22Rv1 (cell line): ENCODE measurements around the gene STX2.

ENCODE experiments used
- ZFX ChIP-seq: fragments of 450-650 bp; IDR thresholded peaks from 2 replicates; pipeline ENCODE4 v1.6.1; 2017; ENCODE audit warnings: antibody characterized with exemption, borderline replicate concordance
- TF ChIP-seq, protein P1 (sequence below): fragments of 450-650 bp; IDR thresholded peaks from 2 replicates; pipeline ENCODE4 v1.5.1; 2017; ENCODE audit warnings: mild to moderate bottlenecking

DNA sequence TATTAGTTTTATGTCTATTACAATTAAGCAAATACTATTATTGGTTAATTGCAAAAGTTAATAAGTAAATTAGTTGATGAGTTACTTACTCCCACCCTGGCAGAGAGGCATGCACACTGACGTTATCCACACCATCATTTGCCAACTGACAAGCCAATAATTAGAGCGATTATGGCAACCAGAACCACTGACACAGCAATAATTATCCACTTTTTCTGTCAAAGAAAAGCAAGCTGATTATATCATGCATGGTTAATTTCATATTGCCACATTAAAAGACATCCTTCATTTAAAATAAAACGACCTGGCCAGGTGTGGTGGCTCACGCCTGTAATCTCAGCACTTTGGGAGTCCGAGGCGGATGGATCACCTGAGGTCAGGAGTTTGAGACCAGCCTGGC is 43.1 kb downstream of the STX2 start:
- TF ChIP-seq, protein P1, sequence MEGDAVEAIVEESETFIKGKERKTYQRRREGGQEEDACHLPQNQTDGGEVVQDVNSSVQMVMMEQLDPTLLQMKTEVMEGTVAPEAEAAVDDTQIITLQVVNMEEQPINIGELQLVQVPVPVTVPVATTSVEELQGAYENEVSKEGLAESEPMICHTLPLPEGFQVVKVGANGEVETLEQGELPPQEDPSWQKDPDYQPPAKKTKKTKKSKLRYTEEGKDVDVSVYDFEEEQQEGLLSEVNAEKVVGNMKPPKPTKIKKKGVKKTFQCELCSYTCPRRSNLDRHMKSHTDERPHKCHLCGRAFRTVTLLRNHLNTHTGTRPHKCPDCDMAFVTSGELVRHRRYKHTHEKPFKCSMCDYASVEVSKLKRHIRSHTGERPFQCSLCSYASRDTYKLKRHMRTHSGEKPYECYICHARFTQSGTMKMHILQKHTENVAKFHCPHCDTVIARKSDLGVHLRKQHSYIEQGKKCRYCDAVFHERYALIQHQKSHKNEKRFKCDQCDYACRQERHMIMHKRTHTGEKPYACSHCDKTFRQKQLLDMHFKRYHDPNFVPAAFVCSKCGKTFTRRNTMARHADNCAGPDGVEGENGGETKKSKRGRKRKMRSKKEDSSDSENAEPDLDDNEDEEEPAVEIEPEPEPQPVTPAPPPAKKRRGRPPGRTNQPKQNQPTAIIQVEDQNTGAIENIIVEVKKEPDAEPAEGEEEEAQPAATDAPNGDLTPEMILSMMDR = no peak
- no peak for TF ChIP-seq ZFX
